Suppressor macrophage treated with lipopolysaccharide for 4 hours (primary cell): ENCODE data around the gene MSN.
"Not testable (repeated sequence)": the region's sequence is repeated elsewhere in the genome, so short reads cannot be mapped to it uniquely, and the experiment has no call there.

Experiments used
- DNase-seq: peaks from one replicate; pipeline ENCODE4 v3.0.0-alpha.2; 2020

The MSN gene

DNA sequence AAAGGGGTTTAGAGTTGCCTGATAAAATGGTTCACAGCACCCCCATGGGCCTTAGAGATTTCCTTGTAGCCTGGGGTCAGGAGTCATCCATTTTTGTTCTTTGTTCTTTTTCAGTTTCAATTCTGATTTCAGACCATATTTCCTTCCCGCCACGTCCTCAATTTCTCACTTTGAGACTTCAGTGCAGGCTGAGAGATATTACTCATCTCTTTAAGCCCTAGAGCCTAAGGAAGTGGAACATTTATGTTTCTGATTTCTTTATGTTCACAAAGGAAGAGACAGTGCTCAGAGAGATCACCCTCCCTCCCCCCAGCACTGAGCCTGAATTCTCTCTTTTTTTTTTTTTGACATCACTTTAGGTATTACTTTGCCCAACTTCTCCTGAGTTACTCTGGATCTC is 56.3 kb downstream of the MSN start:
- DNase-seq = peak; percentile 77

DNA sequence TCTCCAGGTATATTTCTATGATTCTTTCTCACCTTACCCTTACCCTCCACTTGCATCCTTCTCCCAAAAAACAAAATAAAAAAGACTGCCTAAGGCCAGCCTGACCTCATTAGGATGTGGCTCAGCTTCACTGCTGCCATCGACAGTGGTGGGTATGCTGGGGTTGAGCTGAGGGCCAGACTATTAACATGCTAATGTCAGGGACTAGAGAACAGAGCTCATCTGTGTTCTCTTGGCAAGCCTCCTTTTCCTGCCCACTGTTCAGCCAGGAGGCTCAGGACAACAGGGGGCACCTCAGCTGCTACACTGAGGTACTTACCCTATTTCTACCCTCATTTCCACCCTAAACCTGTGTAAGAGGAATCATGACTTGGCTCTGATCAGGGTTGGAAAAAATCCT is 59.3 kb downstream of the MSN start:
- DNase-seq = no peak

DNA sequence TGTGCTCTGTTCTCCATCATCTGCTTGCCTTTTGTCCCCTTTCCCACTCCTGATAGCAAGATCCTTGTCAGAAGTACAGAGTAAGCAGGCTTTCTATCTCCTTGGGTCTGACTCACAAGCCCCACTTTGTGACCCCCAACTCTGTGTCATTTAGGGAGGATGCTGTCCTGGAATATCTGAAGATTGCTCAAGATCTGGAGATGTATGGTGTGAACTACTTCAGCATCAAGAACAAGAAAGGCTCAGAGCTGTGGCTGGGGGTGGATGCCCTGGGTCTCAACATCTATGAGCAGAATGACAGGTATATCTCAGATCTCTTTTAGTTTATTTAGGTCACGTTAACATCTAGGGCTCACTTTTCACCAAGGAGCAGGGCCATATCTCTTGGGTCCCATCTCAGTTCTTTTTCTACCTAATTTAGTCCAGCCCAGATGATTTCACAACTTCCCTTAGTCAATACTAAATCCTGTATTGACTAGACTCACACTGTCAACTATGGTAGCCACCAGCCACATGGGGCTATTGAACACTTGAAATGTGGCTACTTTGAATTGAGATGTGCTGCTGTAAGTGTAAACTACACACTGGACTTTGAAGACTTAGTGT is 64.3 kb downstream of the MSN start:
- no peak for DNase-seq

DNA sequence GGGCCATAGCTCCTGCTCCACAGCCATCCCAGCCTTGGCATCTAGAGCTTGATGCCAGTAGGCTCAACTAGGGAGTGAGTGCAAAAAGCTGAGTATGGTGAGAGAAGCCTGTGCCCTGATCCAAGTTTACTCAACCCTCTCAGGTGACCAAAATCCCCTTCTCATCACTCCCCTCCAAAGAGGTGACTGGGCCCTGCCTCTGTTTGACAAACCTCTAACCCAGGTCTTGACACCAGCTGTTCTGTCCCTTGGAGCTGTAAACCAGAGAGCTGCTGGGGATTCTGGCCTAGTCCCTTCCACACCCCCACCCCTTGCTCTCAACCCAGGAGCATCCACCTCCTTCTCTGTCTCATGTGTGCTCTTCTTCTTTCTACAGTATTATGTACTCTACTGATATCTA is 73.5 kb downstream of the MSN start:
- DNase-seq = no peak

DNA sequence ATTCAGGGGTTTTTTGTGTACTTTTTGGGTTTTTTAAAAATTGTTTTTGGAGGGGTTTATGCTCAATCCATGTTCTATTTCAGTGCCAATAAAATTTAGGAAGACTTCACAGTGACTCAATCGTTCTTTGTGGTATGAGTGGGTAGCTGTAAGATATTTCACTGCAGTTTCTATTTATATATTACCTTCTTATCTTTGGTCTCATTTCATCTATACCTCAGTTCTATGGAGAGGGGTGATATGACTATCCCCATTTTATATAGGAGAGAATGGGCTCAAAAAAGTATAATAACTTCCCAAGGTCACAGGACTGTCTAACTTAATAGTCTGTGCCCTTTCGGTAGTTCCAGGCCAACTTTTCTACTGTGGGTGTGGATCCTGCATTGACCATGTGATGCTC is 74.4 kb downstream of the MSN start:
- no peak for DNase-seq

DNA sequence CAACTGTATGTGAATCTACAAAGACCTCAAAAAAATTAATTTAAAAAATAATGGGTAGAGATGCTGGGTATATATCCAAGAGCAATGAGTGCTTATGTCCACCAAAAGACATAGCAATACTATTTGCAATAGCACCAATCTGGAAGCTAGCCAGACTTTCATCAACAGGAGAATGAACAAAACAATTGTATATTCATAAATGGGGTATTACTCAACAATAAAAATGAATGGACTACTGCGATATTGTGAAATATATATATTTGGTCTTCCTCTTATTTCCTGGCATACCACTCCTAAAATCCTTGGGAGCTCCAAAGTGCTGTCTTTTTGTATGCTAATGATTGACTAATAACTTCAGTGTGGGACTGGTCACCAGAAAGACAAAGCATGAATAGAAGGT is 77.5 kb downstream of the MSN start:
- peak; percentile 70 for DNase-seq

DNA sequence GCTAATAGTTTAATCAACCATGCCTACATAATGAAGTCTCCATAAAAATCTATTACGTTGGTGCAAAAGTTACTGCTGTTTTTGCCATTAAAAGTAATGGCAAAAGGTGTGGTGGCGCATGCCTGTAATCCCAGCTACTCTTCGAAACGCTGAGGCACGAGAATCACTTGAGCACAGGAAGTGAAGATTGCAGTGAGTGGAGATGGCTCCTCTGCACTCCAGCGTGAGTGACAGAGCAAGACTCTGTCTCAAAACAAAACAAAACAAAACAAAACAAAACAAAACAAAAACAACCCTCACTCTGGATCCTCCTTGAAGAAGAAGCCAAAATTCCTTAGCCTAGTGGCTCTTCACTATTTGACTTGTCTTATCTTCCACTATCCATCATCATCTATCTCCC is 78.0 kb downstream of the MSN start:
- no peak for DNase-seq

DNA sequence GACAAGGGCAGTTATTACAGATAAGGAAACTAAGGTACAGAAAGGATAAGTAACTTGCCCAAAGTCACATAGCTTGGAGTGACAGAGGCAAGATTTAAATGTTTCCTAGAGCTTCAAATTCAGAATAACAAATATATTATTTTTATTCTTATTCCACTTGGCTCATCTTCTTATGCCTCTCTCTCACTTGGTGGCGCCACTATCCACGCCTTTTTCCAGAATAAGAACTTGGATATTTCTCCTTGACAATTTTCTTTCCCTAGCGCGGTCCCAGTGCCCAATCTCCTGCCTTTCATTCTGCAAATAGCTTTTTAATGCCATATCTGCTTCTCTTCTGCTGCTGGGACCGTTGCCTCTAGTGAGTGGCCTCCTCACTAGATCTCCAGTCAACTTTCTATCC is 78.5 kb downstream of the MSN start:
- no peak for DNase-seq

DNA sequence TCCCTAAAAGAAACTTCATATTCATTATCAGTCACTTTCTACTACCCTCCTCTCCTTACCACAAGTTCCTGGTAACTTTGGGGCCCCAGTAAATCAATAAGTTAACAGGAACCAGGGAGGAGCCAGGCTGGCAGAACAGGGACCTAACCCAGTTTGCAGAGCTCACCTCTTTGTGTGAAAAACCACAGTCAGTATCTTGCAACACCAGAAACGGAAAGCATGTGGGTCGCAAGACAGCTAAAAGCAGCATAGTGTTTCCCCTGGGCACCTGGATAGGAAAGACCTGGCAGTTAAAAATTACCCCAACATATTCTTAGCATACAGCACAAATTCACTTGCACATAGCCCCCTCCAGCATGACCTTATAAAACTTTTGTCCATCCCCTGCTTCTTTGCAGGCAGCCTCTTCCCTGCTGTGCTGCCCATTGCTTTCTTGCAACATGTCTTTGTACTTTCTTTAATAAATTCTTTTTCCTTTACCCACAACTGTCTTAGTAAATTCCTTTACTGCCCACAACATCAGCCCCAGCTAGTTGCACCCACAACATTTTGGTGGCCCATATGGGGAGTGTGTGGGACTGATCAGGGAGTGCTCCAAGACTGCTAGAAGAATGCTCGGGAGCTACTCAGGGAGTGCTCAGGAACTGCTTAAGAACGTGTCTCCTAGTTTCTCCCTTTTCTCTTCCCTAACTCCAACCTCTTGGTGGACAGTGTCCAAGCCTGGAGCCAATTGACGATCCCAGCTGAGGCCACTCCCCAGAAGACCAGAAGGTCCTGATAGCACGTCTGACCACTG is 83.4 kb downstream of the MSN start:
- no peak for DNase-seq

DNA sequence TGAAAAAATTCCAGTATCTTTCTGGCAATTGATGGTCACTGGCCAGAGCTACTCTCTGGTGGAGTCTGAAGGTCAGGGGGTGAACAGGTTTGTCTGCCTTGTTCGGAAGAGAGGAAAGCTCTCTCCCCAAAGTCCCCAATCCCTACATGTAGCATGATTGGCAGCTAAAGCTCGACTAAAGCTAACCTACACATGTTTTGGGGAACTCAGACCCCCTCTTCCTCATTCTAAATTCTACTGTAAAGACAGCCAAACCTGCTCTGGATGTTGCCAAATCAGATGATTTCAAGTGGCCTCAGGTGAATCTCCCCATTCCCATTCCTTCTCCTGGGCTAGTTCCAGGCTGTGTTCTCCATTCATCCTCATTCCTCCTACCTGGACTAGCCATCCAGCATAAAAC is 84.1 kb downstream of the MSN start:
- no peak for DNase-seq

DNA sequence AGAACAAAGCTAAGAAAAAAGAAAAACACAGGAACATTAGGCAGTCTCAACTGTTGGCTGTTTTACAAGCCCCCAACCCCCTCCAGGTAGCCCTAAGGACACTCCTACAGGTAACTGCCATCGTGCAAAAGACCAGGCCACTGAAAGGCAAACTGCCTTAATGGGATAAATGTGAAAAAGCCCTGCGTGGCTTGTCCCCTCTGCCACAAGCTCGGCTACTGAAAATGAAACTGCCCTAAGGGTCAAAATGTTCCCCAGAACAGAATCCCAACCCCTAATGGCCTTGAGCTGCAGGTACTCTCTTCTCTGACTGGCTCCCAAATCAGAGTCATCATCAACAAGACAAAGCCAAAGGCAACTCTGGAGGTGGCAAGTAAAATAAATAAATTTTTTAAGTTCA is 84.8 kb downstream of the MSN start:
- DNase-seq = no peak

DNA sequence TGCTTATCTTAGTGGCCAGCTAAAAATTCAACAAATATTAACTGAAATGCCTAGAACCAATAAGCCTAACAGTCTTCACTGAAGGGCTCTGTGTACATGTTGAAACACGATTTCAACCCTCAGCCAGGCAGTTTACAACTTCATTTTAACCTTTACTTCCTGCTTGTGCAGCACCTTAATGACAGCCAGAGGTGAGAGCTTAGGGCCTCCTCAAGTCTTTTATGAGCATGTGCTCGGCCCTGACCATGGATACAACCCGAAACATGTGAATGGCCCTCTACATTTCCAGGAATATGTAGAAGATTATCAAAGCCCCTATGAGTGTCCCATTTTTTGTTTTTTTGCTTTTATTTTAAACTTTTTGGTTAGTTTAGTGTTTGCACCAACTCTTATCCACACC is 88.3 kb downstream of the MSN start:
- DNase-seq = no peak

DNA sequence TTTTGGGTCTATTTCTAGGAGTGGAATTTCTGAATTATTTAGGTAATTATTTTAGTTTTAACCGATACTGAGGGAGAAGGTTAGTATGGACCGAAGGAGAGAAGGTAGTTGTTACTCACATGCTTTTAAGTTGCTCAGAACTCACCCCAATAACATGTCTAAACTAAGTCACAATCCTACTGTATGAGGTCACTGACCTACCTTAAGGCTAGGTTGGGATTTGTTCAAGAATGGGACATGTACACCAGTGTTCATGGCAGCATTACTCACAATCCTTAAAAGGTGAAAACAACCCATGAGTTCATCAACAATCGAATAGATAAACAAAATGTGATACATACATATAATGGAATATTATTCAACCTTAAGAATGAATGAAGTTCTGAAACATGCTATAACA is 90.5 kb downstream of the MSN start:
- no peak for DNase-seq

DNA sequence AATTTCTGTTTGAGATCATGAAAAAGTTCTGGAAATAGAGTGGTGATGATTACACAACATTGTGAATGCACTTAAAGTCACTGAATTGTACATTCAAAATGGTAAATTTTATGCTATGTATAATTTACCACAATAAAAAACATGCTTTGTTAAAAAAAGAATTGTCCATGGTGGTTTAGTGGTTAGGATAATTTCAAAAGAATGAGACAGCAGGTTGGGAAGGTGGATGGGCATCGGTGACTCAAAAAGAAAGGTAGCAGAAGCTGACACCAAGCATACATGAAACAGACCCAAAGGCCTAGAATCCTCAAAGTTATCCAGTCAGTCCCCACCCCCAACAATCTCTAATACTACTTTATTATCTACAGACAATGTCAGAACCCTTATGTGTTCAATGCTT is 91.1 kb downstream of the MSN start:
- DNase-seq = no peak

DNA sequence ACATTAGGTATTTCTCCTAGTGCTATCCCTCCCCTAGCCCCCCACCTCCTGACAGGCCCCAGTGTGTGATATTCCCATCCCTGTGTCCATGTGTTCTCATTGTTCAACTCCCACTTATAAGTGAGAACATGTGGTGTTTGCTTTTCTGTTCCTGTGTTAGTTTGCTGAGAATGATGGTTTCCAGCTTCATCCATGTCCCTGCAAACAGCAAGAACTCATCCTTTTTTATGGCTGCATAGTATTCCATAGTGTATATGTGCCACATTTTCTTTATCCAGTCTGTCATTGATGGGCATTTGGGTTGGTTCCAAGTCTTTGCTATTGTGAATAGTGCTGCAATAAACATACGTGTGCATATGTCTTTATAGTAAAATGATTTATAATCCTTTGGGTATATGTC is 92.1 kb downstream of the MSN start:
- not testable (repeated sequence) for DNase-seq

DNA sequence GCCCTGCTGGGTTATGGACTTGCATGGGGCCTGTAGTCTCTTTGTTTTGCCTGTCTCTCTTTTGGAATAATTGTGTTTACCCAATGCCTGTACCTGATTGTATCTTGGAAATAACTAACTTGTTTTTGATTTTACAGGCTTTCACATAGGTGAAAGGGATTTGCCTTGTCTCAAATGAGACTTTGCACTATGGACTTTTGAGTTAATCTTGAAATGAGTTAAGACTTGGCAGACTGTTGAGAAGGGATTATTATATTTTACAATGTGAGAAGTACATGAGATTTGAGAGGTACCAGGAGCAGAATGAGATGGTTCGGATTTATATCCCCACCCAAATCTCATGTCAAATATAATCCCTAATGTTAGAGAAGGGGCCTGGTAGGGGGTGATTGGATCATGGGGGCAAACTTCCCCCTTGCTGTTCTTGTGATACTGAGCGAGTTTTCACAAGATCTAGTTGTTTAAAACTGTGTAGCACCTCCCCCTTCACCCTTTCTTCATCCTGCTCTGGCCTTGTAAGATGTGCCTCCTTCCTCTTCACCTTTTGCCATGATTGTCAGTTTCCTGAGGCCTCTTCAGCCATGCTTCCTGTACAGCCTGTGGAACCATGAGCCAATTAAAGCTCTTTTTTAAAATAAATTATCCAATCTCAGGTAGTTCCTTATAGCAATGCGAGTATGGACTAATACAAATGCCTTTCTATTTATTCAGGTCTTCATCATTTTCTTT is 102.3 kb downstream of the MSN start:
- DNase-seq = no peak

DNA sequence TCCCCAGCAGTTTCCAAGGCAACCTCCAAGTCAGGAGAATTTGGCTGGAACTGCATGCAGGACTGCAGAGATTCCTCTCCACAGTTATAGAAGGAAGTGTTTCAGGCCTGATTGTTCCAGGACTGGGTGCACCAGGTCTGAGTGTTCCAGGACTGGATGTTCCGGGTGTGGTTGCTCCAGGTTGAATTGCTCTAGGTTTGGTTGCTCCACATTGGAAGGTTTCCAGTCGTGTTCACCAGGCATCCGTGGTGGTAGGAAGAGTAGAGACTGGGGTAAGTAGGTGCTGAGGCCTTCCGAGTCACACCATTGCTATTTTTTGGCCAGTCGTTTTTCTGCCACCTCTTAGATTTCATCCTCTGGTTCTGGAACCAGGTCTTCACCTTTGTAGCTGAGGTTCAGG is 105.4 kb downstream of the MSN start:
- DNase-seq = no peak

DNA sequence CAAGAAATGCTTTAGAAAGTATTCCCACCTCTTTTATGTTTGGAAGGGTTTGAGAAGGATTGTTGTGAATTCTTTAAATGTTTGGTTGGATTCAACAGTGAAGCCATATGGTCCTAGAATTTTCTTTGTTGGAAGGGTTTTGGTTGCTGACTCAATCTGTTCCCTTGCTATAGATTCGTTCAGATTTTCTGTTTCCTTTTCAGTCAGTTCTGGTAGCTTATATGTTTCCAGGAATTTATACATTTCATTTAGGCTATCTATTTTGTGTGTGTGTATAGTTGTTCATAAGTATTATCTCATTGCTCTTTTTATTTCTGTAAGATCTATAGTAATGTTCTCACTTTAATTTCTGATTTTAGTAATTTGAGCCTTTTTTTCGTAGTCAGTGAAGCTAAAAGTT is 114.4 kb downstream of the MSN start:
- no peak for DNase-seq

DNA sequence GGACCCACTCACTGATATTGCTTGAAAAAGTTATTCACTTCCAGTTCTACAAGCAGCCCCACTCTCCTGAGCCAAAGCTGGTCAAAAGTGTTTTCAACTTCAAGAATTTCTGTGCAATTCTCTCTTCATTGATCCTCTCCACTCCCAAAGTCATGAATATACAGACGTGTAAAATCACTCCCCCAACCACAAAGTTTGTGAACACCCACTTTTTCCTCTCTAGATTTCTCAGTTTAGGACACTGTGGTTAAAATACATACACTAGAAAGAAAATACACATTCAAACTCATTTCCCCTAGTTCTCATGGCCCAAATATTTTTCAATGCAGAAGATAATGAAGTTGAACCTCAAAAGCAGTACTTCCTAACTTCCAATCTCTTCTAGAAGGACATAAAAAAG is 116.3 kb downstream of the MSN start:
- no peak for DNase-seq
